GM15510 (cell line): Measurements from ENCODE around the gene MSGN1.

Source experiments
- POLR2A ChIP-seq: IDR thresholded peaks from 3 replicates; pipeline ENCODE4 v1.6.1; 2011; ENCODE audit warnings: borderline replicate concordance; ENCODE audit not compliant: insufficient read length; ENCODE audit errors: extremely low read depth

MSGN1 gene

DNA sequence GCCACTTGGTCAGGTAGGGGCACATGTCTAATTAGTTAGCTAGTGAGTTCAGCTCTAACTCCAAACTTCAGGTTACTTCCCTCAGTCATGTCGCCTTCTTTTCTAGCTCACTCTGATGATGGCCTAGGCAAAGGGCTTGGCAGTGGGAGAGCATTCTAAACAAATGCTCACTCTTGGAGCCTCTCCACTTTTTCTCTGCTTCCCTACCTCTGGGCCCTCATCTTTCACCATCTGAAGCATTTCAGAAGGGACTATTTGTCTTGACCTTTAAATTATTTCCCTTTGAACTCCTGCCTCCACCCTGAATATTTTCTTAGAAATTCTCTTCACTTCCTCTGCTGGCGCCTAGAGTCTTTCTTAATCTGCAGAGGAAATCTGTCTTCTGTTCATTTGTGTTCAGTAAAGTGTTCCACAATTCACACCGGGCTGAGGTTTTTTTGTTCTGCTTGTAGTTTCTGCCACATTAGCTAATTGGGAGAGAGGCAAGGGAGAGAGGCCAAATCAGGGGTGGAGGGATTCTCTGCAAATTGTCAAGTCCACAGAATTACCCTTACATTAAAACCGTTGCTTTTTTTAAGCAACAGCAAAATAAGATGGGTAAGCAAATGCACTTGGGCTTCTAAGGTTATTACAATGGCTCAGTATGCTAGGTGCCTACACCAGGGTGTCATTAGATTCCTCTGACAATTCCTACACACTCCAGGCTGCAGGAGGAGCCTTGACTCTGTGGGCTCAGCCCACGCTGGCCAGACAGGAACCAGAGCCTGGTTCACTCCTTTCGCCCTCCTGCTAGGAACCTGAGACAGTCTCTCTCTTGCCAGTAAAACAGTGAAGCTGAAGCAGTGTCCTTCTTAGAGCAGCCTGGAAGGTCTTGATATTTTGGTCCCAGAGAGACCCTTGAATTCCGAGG is 5.5 kb downstream of the MSGN1 start:
- TF ChIP-seq POLR2A = no peak

DNA sequence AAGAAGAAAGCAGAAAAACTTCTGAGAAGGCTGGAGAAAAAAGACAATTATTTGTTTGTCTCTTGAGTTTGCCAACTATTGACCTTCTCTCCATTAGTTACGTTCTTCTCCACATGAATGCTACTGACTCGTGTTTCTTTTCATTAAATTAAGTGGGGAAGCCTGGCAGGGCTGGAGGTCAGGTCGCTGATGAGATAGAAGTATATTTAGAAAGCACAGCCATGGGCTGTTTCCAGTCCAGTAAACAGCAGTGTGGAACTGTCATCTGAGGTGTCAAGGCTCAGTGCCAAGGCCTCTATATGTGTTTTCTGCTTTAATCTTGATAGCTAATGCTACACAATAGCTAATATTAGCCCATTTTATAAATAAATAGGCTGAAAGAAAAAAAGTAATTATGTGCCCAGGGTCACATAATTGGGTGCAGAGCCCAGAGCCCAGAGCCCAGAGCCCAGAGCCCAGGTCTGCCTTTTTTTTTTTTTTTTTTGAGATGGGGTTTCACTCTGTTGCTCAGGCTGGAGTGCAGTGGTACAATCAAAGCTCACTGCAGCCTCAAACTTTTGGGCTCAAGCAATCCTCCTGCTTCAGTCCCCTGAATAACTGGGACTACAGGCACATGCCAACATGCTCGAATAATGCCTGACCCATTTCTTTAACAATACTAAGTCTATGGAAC is 6.3 kb downstream of the MSGN1 start:
- no peak for TF ChIP-seq POLR2A

DNA sequence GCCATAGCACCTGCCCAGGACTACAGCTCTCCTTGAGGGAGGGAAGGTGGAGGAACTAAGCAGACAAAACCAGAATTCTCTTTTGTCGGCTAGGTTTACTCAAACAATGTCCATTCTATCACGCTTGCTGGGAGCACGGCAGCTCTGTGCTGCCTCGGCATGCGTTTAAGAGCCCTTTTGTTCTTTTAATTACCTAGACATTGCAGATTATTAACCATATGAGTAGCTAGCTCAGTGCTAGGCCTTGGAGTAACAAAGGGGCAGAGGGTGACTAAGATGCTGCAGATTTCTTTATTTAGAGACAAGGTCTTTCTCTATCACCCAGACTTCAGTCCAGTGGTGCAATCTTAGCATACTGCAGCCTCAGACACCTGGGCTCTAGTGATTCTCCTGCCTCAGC is 11.1 kb downstream of the MSGN1 start:
- no peak for TF ChIP-seq POLR2A

DNA sequence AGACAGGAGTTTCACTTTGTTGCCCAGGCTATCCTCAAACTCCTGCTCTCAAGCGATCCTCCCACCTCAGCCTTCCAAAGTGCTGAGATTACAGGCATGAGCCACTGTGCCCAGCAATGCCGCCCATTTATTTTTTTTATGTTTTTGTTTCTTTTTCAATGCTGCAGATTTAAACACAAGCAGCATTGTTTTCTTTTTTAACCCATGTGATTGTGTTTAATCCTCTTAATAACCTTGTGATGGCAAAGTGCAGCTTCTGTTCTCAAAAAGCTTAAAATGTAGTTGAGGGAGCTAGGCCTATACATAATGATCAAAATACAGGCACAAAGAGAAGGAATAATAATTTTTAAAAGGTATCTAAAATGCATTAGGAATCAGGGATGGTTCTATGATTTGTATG is 11.5 kb downstream of the MSGN1 start:
- TF ChIP-seq POLR2A = no peak

DNA sequence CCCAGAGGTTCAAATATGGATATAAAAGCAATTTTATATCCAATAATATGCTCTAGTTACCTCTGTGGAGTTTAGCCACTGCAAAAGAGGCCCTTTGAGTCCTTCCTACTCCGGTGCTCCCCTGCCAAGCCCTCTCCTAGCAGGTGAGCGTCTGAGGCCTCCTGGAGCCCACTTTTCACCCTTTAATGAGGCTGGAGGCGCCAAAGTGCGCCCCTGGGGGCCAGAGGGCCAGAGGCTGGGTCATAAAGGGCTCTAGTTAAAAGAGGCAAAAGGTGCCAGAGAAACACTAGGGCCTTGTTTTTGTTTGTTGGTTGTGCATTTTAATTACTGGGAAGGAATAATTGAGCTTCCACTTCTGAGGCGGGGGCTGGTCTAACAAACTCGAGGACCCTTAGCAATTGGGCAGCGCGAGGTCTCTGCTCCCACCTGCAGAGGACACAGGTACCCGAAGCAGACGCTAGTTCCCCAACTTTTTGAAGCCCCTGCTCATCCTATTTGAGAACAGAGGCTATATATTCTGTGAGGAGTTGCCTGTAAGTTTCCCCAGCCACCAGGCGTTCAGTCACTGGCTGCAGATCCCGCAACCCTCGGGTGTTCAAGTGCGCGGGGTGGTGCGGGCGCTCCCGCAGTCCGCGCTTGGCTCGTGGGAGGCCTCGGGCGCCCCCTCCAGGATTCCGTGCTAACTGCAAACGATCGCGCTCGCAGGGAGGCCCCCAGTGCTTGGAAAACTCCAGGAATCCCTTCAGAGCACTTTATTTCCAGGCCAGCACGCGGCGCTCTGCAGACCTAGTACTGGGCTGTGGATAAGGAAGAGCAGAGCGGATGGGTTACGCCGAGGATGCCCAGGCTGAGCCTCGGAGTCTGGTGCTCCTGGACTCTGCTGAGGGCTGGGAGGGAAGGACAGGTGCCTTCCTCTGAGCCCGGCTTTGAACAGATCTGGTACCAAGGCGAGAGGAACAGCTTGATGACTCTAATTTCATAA is 14.1 kb downstream of the MSGN1 start:
- TF ChIP-seq POLR2A = no peak

DNA sequence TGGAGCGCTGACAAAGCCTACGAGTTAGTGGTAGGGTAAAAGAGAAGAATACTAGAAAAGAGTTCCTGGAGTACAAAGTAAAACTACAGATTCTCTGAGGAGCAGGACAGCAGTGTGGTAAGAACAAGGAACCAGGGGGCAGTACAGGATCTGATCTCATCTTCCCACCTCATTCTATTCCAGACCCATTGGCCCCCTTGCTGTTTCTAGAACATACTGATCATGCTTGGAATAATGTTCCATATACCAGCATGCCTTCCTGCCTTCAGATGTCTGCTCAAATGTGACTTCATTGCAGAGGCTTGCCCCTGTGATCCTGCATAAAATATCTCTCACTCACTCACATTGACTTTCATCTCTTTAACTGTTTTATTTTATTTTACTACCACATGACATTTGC is 19.3 kb downstream of the MSGN1 start:
- TF ChIP-seq POLR2A = no peak

DNA sequence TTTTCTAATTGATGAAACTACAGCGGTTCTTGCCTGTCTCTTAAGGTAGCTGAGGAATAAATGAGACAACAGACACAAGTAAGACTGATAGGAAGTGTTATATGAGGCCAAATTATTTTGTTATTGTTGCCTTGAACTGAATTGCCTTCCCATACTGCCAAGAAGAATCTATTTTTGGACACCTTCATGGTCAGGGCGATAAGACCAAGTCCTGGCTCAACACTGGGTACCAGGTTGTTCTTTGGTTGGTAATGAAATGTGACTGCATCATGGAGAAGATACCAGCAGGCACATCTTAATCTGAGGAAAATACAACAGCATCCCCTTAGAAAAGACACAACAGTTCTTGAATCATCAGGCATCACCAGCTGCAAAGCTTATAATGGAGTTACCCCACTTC is 23.7 kb downstream of the MSGN1 start:
- TF ChIP-seq POLR2A = no peak

GRCh38 chr2:17843457-17843856 is 27.2 kb downstream of the MSGN1 start:
- no peak for TF ChIP-seq POLR2A

- no peak for TF ChIP-seq POLR2A
Measured at GRCh38 chr2:17845806-17846205, 29.5 kb downstream of the MSGN1 start.

DNA sequence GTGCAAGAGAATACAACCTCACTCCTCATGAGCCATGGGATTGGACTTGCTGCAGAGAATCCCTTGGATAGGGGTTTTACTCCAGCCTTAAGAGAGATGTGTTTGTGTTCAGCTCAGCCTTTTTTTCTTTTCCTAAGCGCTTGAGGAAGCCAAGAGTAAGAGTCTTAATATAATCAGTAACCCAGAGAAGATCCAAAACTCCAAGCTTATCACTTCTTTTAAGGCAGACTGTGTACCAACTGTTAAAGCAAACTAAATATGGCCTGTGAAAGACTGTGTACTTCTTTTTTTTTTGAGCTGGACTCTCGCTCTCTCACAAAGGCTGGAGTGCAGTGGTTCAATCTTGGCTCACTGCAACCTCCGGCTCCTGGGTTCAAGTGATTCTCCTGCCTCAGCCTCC is 30.4 kb downstream of the MSGN1 start:
- TF ChIP-seq POLR2A = no peak

DNA sequence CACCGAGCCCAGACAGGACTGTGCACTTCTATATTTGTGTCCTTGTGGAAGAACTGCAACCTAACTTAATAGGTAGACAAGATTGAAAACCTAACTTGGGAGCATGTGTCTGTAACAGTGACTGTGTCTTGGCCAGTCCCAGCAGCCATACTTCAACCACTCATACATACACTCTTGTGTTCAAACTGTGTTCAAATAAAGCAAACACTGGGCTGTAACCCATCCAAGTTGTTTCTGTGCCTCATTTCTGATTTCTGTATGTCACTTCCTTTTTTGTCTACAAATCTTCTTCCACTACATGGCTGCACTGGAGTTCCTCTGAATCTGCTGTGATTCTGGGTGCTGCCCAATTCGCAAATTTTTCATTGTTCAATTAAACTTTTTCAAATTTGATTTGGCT is 31.0 kb downstream of the MSGN1 start:
- TF ChIP-seq POLR2A = no peak

DNA sequence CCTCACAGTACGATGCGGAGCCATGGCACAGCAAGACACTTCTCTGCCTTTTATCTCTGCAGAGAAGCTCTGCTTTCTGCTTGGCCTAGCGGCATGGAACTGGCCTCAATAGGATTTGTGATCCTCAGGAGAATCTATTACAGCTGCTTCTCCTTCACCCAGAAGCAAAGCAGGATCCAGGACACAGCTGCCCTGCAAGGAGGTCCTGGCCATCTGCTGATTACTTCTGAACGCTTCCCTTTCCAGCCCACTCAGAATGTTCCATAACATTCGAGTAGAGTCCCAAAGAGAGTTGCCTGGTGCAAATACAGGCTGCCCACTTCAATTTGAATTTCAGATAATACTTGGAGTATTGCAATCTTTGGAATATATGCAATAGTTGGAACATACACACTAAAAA is 33.0 kb downstream of the MSGN1 start:
- no peak for TF ChIP-seq POLR2A

DNA sequence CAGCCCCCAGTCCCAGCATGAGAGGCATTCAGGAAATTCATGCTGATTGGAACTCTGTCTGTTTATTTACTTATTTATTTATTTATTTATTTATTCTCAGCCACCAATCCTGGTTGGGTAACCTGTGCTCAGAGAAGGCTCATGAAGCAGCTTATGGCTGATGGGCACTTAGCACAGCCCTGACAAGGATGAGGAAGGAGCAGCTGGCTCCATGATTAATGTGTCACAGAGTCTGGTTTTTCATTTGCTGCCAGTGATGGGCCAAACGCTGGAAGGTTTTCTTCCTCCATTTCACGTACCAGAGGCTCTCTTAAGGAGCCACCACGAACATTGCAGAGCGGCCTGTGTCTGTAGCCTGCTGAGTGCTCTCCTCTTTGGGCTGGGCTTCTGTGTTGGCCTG is 33.9 kb downstream of the MSGN1 start:
- no peak for TF ChIP-seq POLR2A

DNA sequence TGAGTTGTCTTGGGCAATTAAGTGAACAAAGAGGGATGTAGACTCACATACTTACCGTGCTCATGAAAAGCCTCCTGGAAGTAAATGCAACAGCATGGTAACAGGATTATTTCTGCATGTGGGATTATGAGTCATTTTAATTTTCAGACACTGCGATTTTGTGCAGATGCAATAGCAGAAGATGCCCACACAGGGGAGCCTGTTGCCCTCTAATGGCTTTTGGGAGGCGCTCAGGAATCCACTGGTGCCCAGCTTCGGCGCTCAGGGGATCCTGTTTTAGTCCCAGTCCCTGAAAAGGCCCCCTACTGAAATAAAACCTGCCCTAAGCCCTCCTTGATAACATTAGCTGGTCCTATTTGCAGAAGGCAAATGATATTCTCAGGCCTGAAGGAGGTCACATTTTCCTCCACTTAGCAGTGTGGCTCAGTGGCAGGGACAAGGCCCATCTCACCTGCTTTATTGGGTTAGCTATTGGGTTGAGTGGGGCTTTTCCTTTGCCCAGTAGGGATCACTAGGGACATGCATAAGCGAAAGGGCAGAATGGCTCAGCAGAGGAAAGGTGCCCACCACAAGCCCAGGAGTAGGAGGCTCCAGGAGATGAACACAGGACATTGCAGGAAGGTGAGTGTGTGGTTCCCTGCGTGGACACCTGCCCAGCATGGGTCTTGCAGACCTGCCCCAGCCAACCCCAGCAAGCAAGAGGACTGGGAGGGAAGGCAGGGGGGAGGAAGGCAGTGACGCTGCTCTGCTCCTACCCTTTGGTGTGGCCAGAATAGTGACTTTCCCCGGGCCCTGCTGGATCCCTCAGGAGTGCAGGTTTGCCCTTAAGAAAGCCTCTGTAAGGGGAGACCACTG is 35.7 kb downstream of the MSGN1 start:
- no peak for TF ChIP-seq POLR2A

- no peak for TF ChIP-seq POLR2A
Measured at GRCh38 chr2:17853799-17854198, 37.5 kb downstream of the MSGN1 start.

- TF ChIP-seq POLR2A = no peak
Measured at GRCh38 chr2:17857021-17857420, 40.8 kb downstream of the MSGN1 start.
